Tibial nerve (tissue), 4 donors: ENCODE results near the gene APAF1. TPM values are rescaled to one million over a fixed set of nuclear protein-coding genes. Genes with fewer than 3 reads are reported as not detected.

Experiments
- DNase-seq, 2 donors: peaks; one replicate each; pipeline ENCODE4 v3.0.0-alpha.2; 2019; ENCODE audit warnings: low spot score in 2 of 2
- H3K27ac ChIP-seq, 4 donors: fragments of 200-600 bp; sonication (generic) in 3 of 4; one replicate each; pipeline ENCODE4 v1.5.1; 2017 to 2019; ENCODE audit warnings: mild to moderate bottlenecking in 1 of 4
- H3K27me3 ChIP-seq, 2 donors: fragments of 200-600 bp; sonication (generic) in 1 of 2; one replicate each; pipeline versions ENCODE4 v1.5.1 to v1.6.0; 2017 to 2019
- H3K36me3 ChIP-seq, 3 donors: fragments of 200-600 bp; sonication (generic); one replicate each; pipeline ENCODE4 v1.5.1; 2018 to 2019
- H3K4me1 ChIP-seq, 4 donors: fragments of 200-600 bp; sonication (generic) in 3 of 4; one replicate each; pipeline ENCODE4 v1.5.1; 2017 to 2019
- H3K4me3 ChIP-seq, 4 donors: fragments of 200-600 bp; sonication (generic) in 3 of 4; one replicate each; pipeline ENCODE4 v1.5.1; 2017 to 2019; ENCODE audit warnings: mild to moderate bottlenecking in 1 of 4, moderate library complexity in 1 of 4
- H3K9me3 ChIP-seq, 4 donors: fragments of 200-600 bp; sonication (generic) in 3 of 4; one replicate each; pipeline ENCODE4 v1.5.1; 2017 to 2019
- CTCF ChIP-seq, 5 experiments: fragments of 200-600 bp in 3 of 5; fragments of 450-650 bp in 2 of 5; sonication (generic) in 3 of 5; IDR thresholded peaks; one replicate each; pipeline ENCODE4 v1.5.1; 2016 to 2019; ENCODE audit warnings: antibody characterized with exemption in 5 of 5, mild to moderate bottlenecking in 3 of 5, moderate library complexity in 2 of 5
- EP300 ChIP-seq, 2 donors: sonication (generic); formaldehyde crosslinking; IDR thresholded peaks; one replicate each; pipeline ENCODE4 v1.6.1; 2017; ENCODE audit warnings: antibody characterized with exemption in 2 of 2, mild to moderate bottlenecking in 1 of 2
- POLR2A ChIP-seq, 2 donors: fragments of 450-650 bp; IDR thresholded peaks; one replicate each; pipeline ENCODE4 v1.6.1; 2017; ENCODE audit warnings: antibody characterized with exemption in 2 of 2, mild to moderate bottlenecking in 2 of 2, moderate library complexity in 2 of 2
- WGBS, 2 donors: methylation state at CpG; one replicate each; pipeline ENCODE4 v1.1.5; 2018; 5-methylcytosine and 5-hydroxymethylcytosine counted together
- total RNA-seq, 4 donors: library from RNA; depleted of rRNA; stranded (reverse); fragments of >200 nt; gene quantifications; one replicate each; pipeline ENCODE4 v1.1.0, GENCODE V29; 2016

Gene APAF1
- total RNA-seq, 4 donors from 2014 or later = 12.1 to 18.1 (median 15.5) TPM

GRCh38 chr12:98684199-98684598 lies 39.1 kb downstream of the APAF1 start:
- no peak for DNase-seq
- Histone ChIP-seq H3K36me3 (peaks cover 3 to 99% (median 26%) of the 10 kb centered on the region in 3 donors), H3K4me1 (no peaks in the 10 kb centered on the region), H3K27me3 (no peaks in the 10 kb centered on the region), H3K27ac (no peak overlapping the region), H3K9me3 (no peaks in the 10 kb centered on the region), H3K4me3 (no peak overlapping the region)
- WGBS, 2 donors = 97% methylated on average over 2 of the region's 2 CpGs
- TF ChIP-seq CTCF (IDR thresholded peaks at IDR 0.05) (no peak), POLR2A (IDR thresholded peaks at IDR 0.05) (no peak), EP300 (IDR thresholded peaks at IDR 0.05) (no peak)

GRCh38 chr12:98686603-98687002 lies 41.5 kb downstream of the APAF1 start:
- H3K4me3 ChIP-seq = no peak overlapping the region
- no peaks in the 10 kb centered on the region for H3K27me3 ChIP-seq
- TF ChIP-seq POLR2A (IDR thresholded peaks at IDR 0.05) = no peak
- no peak for TF ChIP-seq CTCF (IDR thresholded peaks at IDR 0.05)
- TF ChIP-seq EP300 (IDR thresholded peaks at IDR 0.05) = no peak
- DNase-seq = no peak
- no peaks in the 10 kb centered on the region for H3K9me3 ChIP-seq
- H3K27ac ChIP-seq = no peak overlapping the region
- 87 to 88% methylated on average over 2 of the region's 2 CpGs for WGBS, 2 donors
- H3K36me3 ChIP-seq = peaks cover 3 to 94% (median 24%) of the 10 kb centered on the region in 3 donors
- H3K4me1 ChIP-seq = no peaks in the 10 kb centered on the region

- no peaks in the 10 kb centered on the region for H3K4me1 ChIP-seq
- no peak overlapping the region for H3K4me3 ChIP-seq
- TF ChIP-seq POLR2A (IDR thresholded peaks at IDR 0.05) = no peak
- no peak for TF ChIP-seq EP300 (IDR thresholded peaks at IDR 0.05)
- TF ChIP-seq CTCF (IDR thresholded peaks at IDR 0.05) = no peak
- no peaks in the 10 kb centered on the region for H3K9me3 ChIP-seq
- H3K36me3 ChIP-seq = peaks cover 3 to 82% (median 4%) of the 10 kb centered on the region in 3 donors
- H3K27ac ChIP-seq = no peak overlapping the region
- DNase-seq = no peak
- H3K27me3 ChIP-seq = no peaks in the 10 kb centered on the region
Observed at GRCh38 chr12:98691351-98691750, 46.3 kb downstream of the APAF1 start.

GRCh38 chr12:98696036-98696646 lies 51.1 kb downstream of the APAF1 start:
- H3K27ac ChIP-seq = no peak overlapping the region
- WGBS, 2 donors = 72 to 74% methylated on average over 8 of the region's 8 CpGs
- DNase-seq = no peak
- no peaks in the 10 kb centered on the region for H3K9me3 ChIP-seq
- no peaks in the 10 kb centered on the region for H3K27me3 ChIP-seq
- H3K36me3 ChIP-seq = peaks cover 0 to 45% (median 0%) of the 10 kb centered on the region in 3 donors
- TF ChIP-seq POLR2A (IDR thresholded peaks at IDR 0.05) (no peak), EP300 (IDR thresholded peaks at IDR 0.05) (no peak), CTCF (IDR thresholded peaks at IDR 0.05) (no peak)
- peaks cover 0 to 16% (median 3%) of the 10 kb centered on the region in 4 donors for H3K4me1 ChIP-seq
- no peak overlapping the region for H3K4me3 ChIP-seq

GRCh38 chr12:98697209-98697608 lies 52.1 kb downstream of the APAF1 start:
- peaks cover 0 to 41% (median 0%) of the 10 kb centered on the region in 3 donors for H3K36me3 ChIP-seq
- H3K4me1 ChIP-seq = peaks cover 0 to 16% (median 3%) of the 10 kb centered on the region in 4 donors
- TF ChIP-seq CTCF (IDR thresholded peaks at IDR 0.05) (no peak), EP300 (IDR thresholded peaks at IDR 0.05) (no peak), POLR2A (IDR thresholded peaks at IDR 0.05) (no peak)
- no peak overlapping the region for H3K27ac ChIP-seq
- 87 to 95% methylated on average over 2 of the region's 2 CpGs for WGBS, 2 donors
- no peak for DNase-seq
- H3K27me3 ChIP-seq = no peaks in the 10 kb centered on the region
- H3K9me3 ChIP-seq = no peaks in the 10 kb centered on the region
- H3K4me3 ChIP-seq = no peak overlapping the region
